HepG2 (cell line): ENCODE data around the gene MYO7A. TPM values are rescaled to one million over a fixed set of nuclear protein-coding genes. Genes with fewer than 3 reads are reported as not detected.

Experiments used
- AHR ChIP-seq: IDR thresholded peaks from 2 replicates; pipeline ENCODE4 v1.6.1; 2018; ENCODE audit warnings: missing genetic modification reagents, missing compliant biosample characterization
- CTCF ChIP-seq: sonication (generic); formaldehyde crosslinking; IDR thresholded peaks from 2 replicates; pipeline ENCODE4 v1.5.0; 2020; ENCODE audit warnings: mild to moderate bottlenecking, missing genetic modification reagents, moderate library complexity
- DNMT1 ChIP-seq: sonication (generic); formaldehyde crosslinking; IDR thresholded peaks from 2 replicates; pipeline ENCODE4 v1.5.1; 2020; ENCODE audit warnings: mild to moderate bottlenecking, missing genetic modification reagents
- FOXJ3 ChIP-seq: sonication (generic); formaldehyde crosslinking; IDR thresholded peaks from 2 replicates; pipeline ENCODE4 v1.4.0; 2020; ENCODE audit warnings: missing genetic modification reagents, mild to moderate bottlenecking, borderline replicate concordance
- GABPB1 ChIP-seq: IDR thresholded peaks from 2 replicates; pipeline ENCODE4 v1.6.1; 2016; ENCODE audit warnings: mild to moderate bottlenecking, missing genetic modification reagents, moderate library complexity, missing compliant biosample characterization
- HHEX ChIP-seq: IDR thresholded peaks from 2 replicates; pipeline ENCODE4 v1.6.1; 2016; ENCODE audit warnings: control low read depth
- HMG20A ChIP-seq: IDR thresholded peaks from 2 replicates; pipeline ENCODE4 v1.6.1; 2016; ENCODE audit warnings: borderline replicate concordance
- NFRKB ChIP-seq: fragments of 450-650 bp; IDR thresholded peaks from 2 replicates; pipeline ENCODE4 v1.6.1; 2017
- NR2F2 ChIP-seq: IDR thresholded peaks from 2 replicates; pipeline ENCODE4 v1.6.1; 2012; ENCODE audit warnings: low read depth, inconsistent platforms, borderline replicate concordance
- PHF21A ChIP-seq: sonication (generic); formaldehyde crosslinking; IDR thresholded peaks from 2 replicates; pipeline ENCODE4 v1.5.0; 2020; ENCODE audit warnings: mild to moderate bottlenecking, missing genetic modification reagents
- POLR2AphosphoS2 ChIP-seq: IDR thresholded peaks from 2 replicates; pipeline ENCODE4 v1.6.1; 2011; ENCODE audit warnings: low read depth, low read length, improper control_type of control experiment
- REXO4 ChIP-seq: sonication (generic); formaldehyde crosslinking; IDR thresholded peaks from 2 replicates; pipeline ENCODE4 v1.8.0; 2022; ENCODE audit warnings: missing genetic modification reagents, mild to moderate bottlenecking, borderline replicate concordance
- SAFB2 ChIP-seq: sonication (generic); formaldehyde crosslinking; IDR thresholded peaks from 2 replicates; pipeline ENCODE4 v1.5.1; 2020; ENCODE audit warnings: missing genetic modification reagents, low read depth, mild to moderate bottlenecking, borderline replicate concordance
- YY1 ChIP-seq: IDR thresholded peaks from 2 replicates; pipeline ENCODE4 v1.6.1; 2011; ENCODE audit warnings: low read length, low read depth, moderate library complexity, mild to moderate bottlenecking; ENCODE audit not compliant: insufficient read depth, insufficient replicate concordance
- ZBTB3 ChIP-seq: sonication (generic); formaldehyde crosslinking; IDR thresholded peaks from 2 replicates; pipeline ENCODE4 v1.4.0; 2020; ENCODE audit warnings: low read depth, mild to moderate bottlenecking, moderate library complexity, missing genetic modification reagents, borderline replicate concordance
- ZBTB49 ChIP-seq: sonication (generic); formaldehyde crosslinking; IDR thresholded peaks from 2 replicates; pipeline ENCODE4 v1.4.0; 2020; ENCODE audit warnings: missing genetic modification reagents, borderline replicate concordance
- ZMYM3 ChIP-seq: sonication (generic); formaldehyde crosslinking; IDR thresholded peaks from 2 replicates; pipeline ENCODE4 v1.5.1; 2020; ENCODE audit warnings: mild to moderate bottlenecking, missing genetic modification reagents
- ZNF430 ChIP-seq: sonication (generic); formaldehyde crosslinking; IDR thresholded peaks from 2 replicates; pipeline ENCODE4 v1.9.0; 2021; ENCODE audit warnings: mild to moderate bottlenecking, missing genetic modification reagents
- ZNF512B ChIP-seq: sonication (generic); formaldehyde crosslinking; IDR thresholded peaks from 2 replicates; pipeline ENCODE4 v1.5.1; 2020; ENCODE audit warnings: missing genetic modification reagents, mild to moderate bottlenecking, borderline replicate concordance
- ZNF740 ChIP-seq: sonication (generic); formaldehyde crosslinking; IDR thresholded peaks from 2 replicates; pipeline ENCODE4 v1.4.0; 2020; ENCODE audit warnings: missing genetic modification reagents
- ZNF891 ChIP-seq: sonication (generic); formaldehyde crosslinking; IDR thresholded peaks from 2 replicates; pipeline ENCODE4 v1.5.0; 2020; ENCODE audit warnings: mild to moderate bottlenecking, missing genetic modification reagents
- polyA plus RNA-seq, 8 experiments: library from polyadenylated mRNA; depleted of rRNA in 3 of 8; stranded (reverse) in 7 of 8; unstranded in 1 of 8; fragments of >200 nt; fragmentation: Illumina TruSeq in 4 of 8; extraction: Trizol in 4 of 8; gene quantifications; 2 replicates each; pipeline versions ENCODE4 v1.2.1 to v1.2.3, GENCODE V29; 2011 to 2016; ENCODE audit warnings: low read depth in 4 of 8, missing spikeins in 1 of 8, mixed read lengths in 1 of 8; ENCODE audit not compliant: insufficient read depth in 1 of 8
- total RNA-seq, 5 experiments: library from RNA; depleted of rRNA; stranded (reverse); fragments of >200 nt; fragmentation: Illumina TruSeq; extraction: Trizol; gene quantifications; 2 replicates each; pipeline ENCODE4 v1.2.3, GENCODE V29; 2016; ENCODE audit warnings: low read depth in 1 of 5
- TF ChIP-seq, protein P1 (sequence below): sonication (generic); formaldehyde crosslinking; IDR thresholded peaks from 2 replicates; pipeline ENCODE4 v1.8.1; 2023; ENCODE audit warnings: mild to moderate bottlenecking, missing genetic modification reagents, borderline replicate concordance

The MYO7A gene
- total and polyA plus RNA-seq, 2 of the 13 experiments (the other 11 are each of a cell fraction or from before 2014, with no cell fraction given), result 7.5 to 10.0 TPM

- TF ChIP-seq ZNF430 (peak; percentile 29; the same call in 1 of the 2 replicates), POLR2AphosphoS2 (no peak), SAFB2 (CRISPR knock-in tag) (peak; percentile 81; the same call in 1 of the 2 replicates), HHEX (CRISPR knock-in tag) (no peak), DNMT1 (0 out of 2 replicates have a peak, but pooled peaks have one; percentile 71), REXO4 (CRISPR knock-in tag) (no peak), FOXJ3 (CRISPR knock-in tag) (no peak), ZBTB49 (no peak), ZNF740 (CRISPR knock-in tag) (no peak), ZMYM3 (CRISPR knock-in tag) (peak; percentile 86), YY1 (no peak), PHF21A (CRISPR knock-in tag) (peak; percentile 88), NFRKB (no peak), ZBTB3 (CRISPR knock-in tag) (no peak), ZNF891 (no peak), ZNF512B (no peak), NR2F2 (no peak), CTCF (peak; percentile 28; the same call in 1 of the 2 replicates), GABPB1 (CRISPR knock-in tag) (0 out of 2 replicates have a peak, but pooled peaks have one; percentile 13), AHR (0 out of 2 replicates have a peak, but pooled peaks have one; percentile 44), HMG20A (CRISPR knock-in tag) (no peak; the same call in 1 of the 2 replicates)
- TF ChIP-seq, protein P1, sequence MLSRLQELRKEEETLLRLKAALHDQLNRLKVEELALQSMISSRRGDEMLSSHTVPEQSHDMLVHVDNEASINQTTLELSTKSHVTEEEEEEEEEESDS (CRISPR knock-in tag), result no peak
Observed at GRCh38 chr11:77130763-77131513, 2.9 kb downstream of the MYO7A start (continued).
